RKO (cell line): Measurements from ENCODE around the gene FERMT3.

Experiments used
- DNase-seq: peaks from one replicate; pipeline ENCODE4 v3.0.0-alpha.2; 2016; ENCODE audit warnings: low spot score

FERMT3 gene

GRCh38 chr11:64220798-64221197 is 14.3 kb downstream of the FERMT3 start:
- no peak for DNase-seq

GRCh38 chr11:64222651-64223000 is 16.1 kb downstream of the FERMT3 start:
- DNase-seq, result no peak

- no peak for DNase-seq
Measured at GRCh38 chr11:64223001-64223651, 16.6 kb downstream of the FERMT3 start.

GRCh38 chr11:64224151-64224890 is 17.8 kb downstream of the FERMT3 start:
- DNase-seq, result no peak

GRCh38 chr11:64224891-64225607 is 18.5 kb downstream of the FERMT3 start:
- no peak for DNase-seq

GRCh38 chr11:64225608-64226506 is 19.3 kb downstream of the FERMT3 start, which contains the start of the genes NUDT22 and TRPT1:
Gene NUDT22, plus strand, starts transcription at chr11:64226274. Its CDS starts 379 bp downstream, at chr11:64226653.
Gene TRPT1, minus strand, starts transcription at chr11:64226186. Its CDS starts 326 bp downstream, at chr11:64225860.
- DNase-seq, result peak; percentile 82

- peak; percentile 78 for DNase-seq
Measured at GRCh38 chr11:64226507-64227051, 20.1 kb downstream of the FERMT3 start.

GRCh38 chr11:64227405-64227956 is 21.0 kb downstream of the FERMT3 start:
- no peak for DNase-seq

- DNase-seq, result no peak
Measured at GRCh38 chr11:64229090-64229743, 22.7 kb downstream of the FERMT3 start.

GRCh38 chr11:64229744-64230170 is 23.2 kb downstream of the FERMT3 start:
- DNase-seq, result no peak

- peak; percentile 84 for DNase-seq
Measured at GRCh38 chr11:64230171-64230984, 23.9 kb downstream of the FERMT3 start, which contains the start of gene DNAJC4. Gene DNAJC4, plus strand, starts transcription at chr11:64230548. Its CDS starts 307 bp downstream, at chr11:64230855.

GRCh38 chr11:64230985-64231365 is 24.5 kb downstream of the FERMT3 start:
- DNase-seq, result no peak

GRCh38 chr11:64231546-64231945 is 25.0 kb downstream of the FERMT3 start:
- no peak for DNase-seq

- no peak for DNase-seq
Measured at GRCh38 chr11:64232182-64232966, 25.9 kb downstream of the FERMT3 start.

GRCh38 chr11:64232967-64233315 is 26.4 kb downstream of the FERMT3 start:
- no peak for DNase-seq

GRCh38 chr11:64233913-64234586 is 27.5 kb downstream of the FERMT3 start, which contains the start of gene VEGFB:
Gene VEGFB, plus strand, starts transcription at chr11:64234584. Its CDS starts 250 bp downstream, at chr11:64234834.
- DNase-seq, result peak; percentile 59

- DNase-seq, result peak; percentile 51
Measured at GRCh38 chr11:64234647-64235379, 28.3 kb downstream of the FERMT3 start.
